Breast epithelium (tissue), 4 donors: Measurements from ENCODE around the gene URB1. TPM values are rescaled to one million over a fixed set of nuclear protein-coding genes. Genes with fewer than 3 reads are reported as not detected.

Experiments used
- DNase-seq, 2 donors: peaks; one replicate each; pipeline ENCODE4 v3.0.0-alpha.2; 2019; ENCODE audit warnings: low spot score in 2 of 2
- H3K27ac ChIP-seq, 2 donors: fragments of 200-600 bp; sonication (generic) in 1 of 2; one replicate each; pipeline ENCODE4 v1.5.1; 2016 to 2019; ENCODE audit warnings: mild to moderate bottlenecking in 1 of 2
- H3K27me3 ChIP-seq, 2 donors: fragments of 200-600 bp; sonication (generic) in 1 of 2; one replicate each; pipeline versions ENCODE4 v1.5.1 to v1.6.0; 2017 to 2019; ENCODE audit warnings: control low read depth in 1 of 2, mild to moderate bottlenecking in 1 of 2
- H3K36me3 ChIP-seq: fragments of 200-600 bp; one replicate; pipeline ENCODE4 v1.5.1; 2019
- H3K4me1 ChIP-seq, 2 donors: fragments of 200-600 bp; sonication (generic); one replicate each; pipeline ENCODE4 v1.5.1; 2016 to 2019; ENCODE audit warnings: control low read depth in 1 of 2
- H3K4me3 ChIP-seq, 3 donors: fragments of 200-600 bp; sonication (generic); 1 replicate in 2 of 3; 2 replicates in 1 of 3; pipeline ENCODE4 v1.5.1; 2016 to 2019; ENCODE audit warnings: mild to moderate bottlenecking in 3 of 3, moderate library complexity in 2 of 3
- H3K9me3 ChIP-seq, 2 donors: fragments of 200-600 bp; sonication (generic) in 1 of 2; one replicate each; pipeline ENCODE4 v1.5.1; 2016 to 2019; ENCODE audit warnings: control low read depth in 1 of 2
- POLR2A ChIP-seq: fragments of 450-650 bp; IDR thresholded peaks from one replicate; pipeline ENCODE4 v1.6.1; 2016; ENCODE audit warnings: antibody characterized with exemption, mild to moderate bottlenecking, moderate library complexity
- POLR2AphosphoS5 ChIP-seq, 3 donors: sonication (generic); formaldehyde crosslinking; IDR thresholded peaks; one replicate each; pipeline ENCODE4 v1.6.1; 2017; ENCODE audit warnings: antibody characterized with exemption in 3 of 3
- intact Hi-C: fragments of 100-400 bp; cut with DNase I; formaldehyde crosslinking; loops from one replicate; pipeline ENCODE4 v1.15.1; 2023; ENCODE audit warnings: low total_unique reads
- total RNA-seq, 3 donors: library from RNA; depleted of rRNA; stranded (reverse); fragments of >200 nt; gene quantifications; one replicate each; pipeline ENCODE4 v1.1.0, GENCODE V29; 2016
- TF ChIP-seq, protein P1 (sequence below), 3 donors: fragments of 450-650 bp; IDR thresholded peaks; one replicate each; pipeline ENCODE4 v1.5.1; 2016 to 2017; ENCODE audit warnings: antibody characterized with exemption in 3 of 3, mild to moderate bottlenecking in 3 of 3, moderate library complexity in 3 of 3

URB1 gene
- total RNA-seq, 3 donors from 2014 or later = 12.8 to 22.2 (median 20.6) TPM

DNA sequence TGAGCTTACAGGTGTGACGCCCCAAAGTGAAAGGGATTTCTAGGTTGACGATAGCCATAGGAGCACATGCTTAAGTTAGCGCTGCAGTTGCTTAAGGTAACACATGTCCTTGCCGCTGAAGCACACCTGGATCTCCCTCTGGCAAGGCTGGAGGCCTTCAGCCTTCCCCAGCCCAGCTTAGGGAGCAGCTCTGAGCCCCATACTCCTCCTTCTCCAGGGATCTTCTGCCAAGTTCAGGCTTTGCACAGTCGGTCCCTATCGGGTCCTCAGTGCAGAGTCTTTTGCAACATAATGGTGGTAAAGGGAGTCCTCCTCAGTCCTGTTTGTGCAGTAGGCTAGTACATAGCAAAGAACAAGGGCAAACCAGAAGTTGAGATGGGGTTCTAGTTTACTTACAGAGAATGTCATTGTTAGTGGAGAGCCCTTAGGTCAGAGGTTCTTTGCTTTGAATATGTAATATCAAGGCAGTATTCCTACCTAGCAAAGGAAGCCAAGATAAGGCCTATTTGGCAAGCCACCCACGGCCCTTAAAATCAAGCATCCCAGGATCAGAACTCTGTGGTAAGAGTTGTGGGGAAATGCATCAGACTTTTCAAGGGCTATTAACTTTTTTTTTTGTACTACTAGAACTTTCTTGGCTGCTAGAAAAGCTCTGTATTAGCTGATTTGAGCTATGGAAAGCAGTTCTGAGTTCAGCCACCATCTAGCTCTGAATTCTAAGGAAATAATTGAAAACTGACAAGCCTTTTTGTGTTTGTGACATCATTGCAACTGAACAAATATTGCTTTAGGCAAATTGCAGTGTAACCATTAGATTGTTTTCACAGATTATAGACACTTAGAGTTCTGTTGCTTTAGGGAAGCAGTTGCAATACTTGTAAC is 21.1 kb upstream of the URB1 start:
- Histone ChIP-seq H3K27ac (peak overlapping the region; percentile 99), H3K27me3 (no peaks in the 10 kb centered on the region), H3K4me1 (peaks cover 6 to 25% of the 10 kb centered on the region in 2 donors), H3K9me3 (no peaks in the 10 kb centered on the region), H3K4me3 (peak overlapping the region; percentile 71 to 94 (median 82)), H3K36me3 (no peaks in the 10 kb centered on the region)
- intact Hi-C loops = no loop called here
- DNase-seq = no peak
- TF ChIP-seq, protein P1, sequence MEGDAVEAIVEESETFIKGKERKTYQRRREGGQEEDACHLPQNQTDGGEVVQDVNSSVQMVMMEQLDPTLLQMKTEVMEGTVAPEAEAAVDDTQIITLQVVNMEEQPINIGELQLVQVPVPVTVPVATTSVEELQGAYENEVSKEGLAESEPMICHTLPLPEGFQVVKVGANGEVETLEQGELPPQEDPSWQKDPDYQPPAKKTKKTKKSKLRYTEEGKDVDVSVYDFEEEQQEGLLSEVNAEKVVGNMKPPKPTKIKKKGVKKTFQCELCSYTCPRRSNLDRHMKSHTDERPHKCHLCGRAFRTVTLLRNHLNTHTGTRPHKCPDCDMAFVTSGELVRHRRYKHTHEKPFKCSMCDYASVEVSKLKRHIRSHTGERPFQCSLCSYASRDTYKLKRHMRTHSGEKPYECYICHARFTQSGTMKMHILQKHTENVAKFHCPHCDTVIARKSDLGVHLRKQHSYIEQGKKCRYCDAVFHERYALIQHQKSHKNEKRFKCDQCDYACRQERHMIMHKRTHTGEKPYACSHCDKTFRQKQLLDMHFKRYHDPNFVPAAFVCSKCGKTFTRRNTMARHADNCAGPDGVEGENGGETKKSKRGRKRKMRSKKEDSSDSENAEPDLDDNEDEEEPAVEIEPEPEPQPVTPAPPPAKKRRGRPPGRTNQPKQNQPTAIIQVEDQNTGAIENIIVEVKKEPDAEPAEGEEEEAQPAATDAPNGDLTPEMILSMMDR (IDR thresholded peaks at IDR 0.05) = no peak
- no peak for TF ChIP-seq POLR2AphosphoS5 (IDR thresholded peaks at IDR 0.05)
- TF ChIP-seq POLR2A = no peak

DNA sequence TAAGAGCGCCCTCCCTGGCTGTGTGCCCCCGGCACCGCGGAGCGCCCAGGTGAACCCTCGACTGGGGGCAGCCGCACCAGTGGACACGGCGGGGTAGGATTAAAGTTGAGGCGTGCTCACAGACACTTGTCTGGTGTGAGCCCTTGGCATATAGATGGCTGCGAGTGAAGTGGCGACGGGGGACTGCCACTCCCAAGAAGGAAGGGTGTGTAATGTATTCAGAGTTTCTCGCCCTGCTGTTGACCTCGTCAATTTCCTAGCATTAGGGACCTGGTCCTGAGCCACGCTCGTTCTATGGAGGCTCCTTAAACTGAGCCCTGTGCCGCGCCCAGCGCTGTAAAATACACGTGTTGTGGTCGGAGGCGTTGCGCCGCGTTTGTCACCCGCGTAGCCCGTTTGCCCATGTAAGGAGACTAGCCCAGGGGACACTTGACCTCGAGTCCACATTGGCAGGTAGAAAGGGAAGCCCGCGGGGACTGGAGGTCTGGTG is 20.2 kb upstream of the URB1 start:
- intact Hi-C loops = no loop called here
- Histone ChIP-seq H3K27ac (peak overlapping the region; percentile 99), H3K9me3 (no peaks in the 10 kb centered on the region), H3K36me3 (no peaks in the 10 kb centered on the region), H3K4me1 (peaks cover 6 to 25% of the 10 kb centered on the region in 2 donors), H3K4me3 (peak overlapping the region; percentile 71 to 94 (median 82)), H3K27me3 (no peaks in the 10 kb centered on the region)
- DNase-seq = peak; percentile 62 to 71
- TF ChIP-seq POLR2AphosphoS5 (IDR thresholded peaks at IDR 0.05) = peak; percentile 19 to 49 (median 42)
- no peak for TF ChIP-seq POLR2A
- TF ChIP-seq, protein P1 (IDR thresholded peaks at IDR 0.05) = no peak

DNA sequence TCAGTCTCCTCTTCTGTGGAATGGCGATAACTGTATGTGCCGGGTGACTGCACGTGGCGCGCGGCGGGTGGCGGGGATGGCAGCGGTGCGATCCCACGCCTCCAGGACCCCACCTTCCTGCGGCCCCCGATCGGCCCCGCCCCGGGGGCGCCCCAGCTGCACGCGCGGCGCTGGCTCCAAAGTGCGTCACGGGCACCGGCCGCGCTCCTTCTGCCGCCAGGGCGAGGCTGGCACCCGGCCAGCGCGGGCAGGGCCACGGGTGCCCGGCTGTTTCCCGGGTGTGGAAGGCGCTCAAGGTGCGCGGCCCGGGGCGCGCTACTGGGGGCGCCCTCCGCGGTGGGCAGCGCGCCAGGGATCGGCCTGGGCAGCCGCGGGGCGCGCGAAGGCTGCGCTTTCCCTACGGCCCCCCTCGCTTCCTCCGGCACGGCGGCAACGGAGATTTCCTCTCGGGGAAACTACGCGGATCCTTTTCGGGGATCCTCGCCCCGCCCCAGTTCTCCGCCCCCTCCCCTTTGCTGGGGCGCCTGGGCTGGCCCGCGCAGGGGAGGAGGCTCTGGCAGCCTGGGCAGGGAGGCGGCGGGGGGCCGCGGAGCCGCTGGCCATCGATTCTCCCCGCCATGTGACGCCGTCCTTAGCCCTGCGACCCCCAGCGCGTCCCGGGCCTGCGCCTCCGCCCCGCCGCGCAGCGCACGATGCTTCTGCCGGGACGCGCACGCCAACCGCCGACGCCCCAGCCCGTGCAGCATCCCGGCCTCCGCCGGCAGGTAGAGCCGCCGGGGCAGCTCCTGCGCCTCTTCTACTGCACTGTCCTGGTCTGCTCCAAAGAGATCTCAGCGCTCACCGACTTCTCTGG is 19.6 kb upstream of the URB1 start, which contains the start of gene EVA1C:
Gene EVA1C (plus strand): TSS at position 545 of the 853 bp plus-strand sequence. CDS start 148 bp downstream, at position 693.
- no peaks in the 10 kb centered on the region for H3K36me3 ChIP-seq
- peaks cover 6 to 25% of the 10 kb centered on the region in 2 donors for H3K4me1 ChIP-seq
- H3K9me3 ChIP-seq = no peaks in the 10 kb centered on the region
- intact Hi-C loops = no loop called here
- TF ChIP-seq, protein P1 (IDR thresholded peaks at IDR 0.05) = peak in 2 of 3 donors; percentile 2 to 34
- TF ChIP-seq POLR2A (no peak), POLR2AphosphoS5 (IDR thresholded peaks at IDR 0.05) (peak in 1 of 3 donors; percentile 44)
- H3K27me3 ChIP-seq = no peaks in the 10 kb centered on the region
- DNase-seq = peak; percentile 53 to 69
- peak within 1 kb of the TSS; percentile 99 for H3K27ac ChIP-seq
- H3K4me3 ChIP-seq = peak within 1 kb of the TSS; percentile 71 to 94 (median 82)

DNA sequence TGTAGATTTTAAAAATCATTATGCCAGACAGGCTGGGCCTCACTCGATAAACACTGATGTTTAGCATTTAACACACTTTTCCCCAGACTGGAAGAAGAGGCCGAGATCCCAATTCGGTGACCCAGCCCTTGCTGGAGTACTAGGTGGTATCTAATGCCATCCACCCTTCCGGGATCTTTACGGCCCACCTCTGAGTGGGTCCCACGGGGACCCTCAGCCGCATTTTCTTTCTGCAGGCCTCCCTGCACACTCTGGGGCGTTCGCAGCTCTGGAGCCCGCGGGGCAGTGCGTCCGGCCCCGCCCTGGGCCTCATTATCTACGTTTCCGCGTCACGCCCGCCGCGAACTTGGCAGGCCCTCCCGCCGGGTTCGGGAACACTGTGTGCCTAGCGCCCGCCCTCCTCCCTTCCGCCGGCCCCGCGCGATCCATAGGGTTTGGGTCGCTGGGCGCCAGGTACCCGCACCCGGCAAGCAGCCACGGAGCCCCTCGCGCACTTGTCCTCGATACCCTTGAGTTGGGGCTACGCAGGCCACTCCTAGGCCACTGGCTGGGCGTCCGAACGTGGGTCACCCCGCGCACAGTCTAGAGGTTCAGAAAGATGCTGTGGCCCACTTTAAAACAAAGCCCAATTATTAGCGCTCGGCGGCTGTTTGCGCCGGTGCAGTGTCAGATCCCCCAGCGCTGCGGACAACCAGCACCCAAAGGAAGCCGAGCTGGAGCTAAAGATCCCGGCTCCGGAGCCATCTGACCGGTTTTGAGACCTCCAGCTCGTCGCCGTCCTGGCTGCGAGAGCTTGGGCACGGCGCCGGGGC is 18.7 kb upstream of the URB1 start:
- no peaks in the 10 kb centered on the region for H3K9me3 ChIP-seq
- peak overlapping the region; percentile 71 to 94 (median 82) for H3K4me3 ChIP-seq
- peak; percentile 85 to 88 for DNase-seq
- intact Hi-C loops = no loop called here
- H3K27ac ChIP-seq = peak overlapping the region; percentile 99
- H3K27me3 ChIP-seq = no peaks in the 10 kb centered on the region
- H3K36me3 ChIP-seq = no peaks in the 10 kb centered on the region
- TF ChIP-seq POLR2AphosphoS5 (IDR thresholded peaks at IDR 0.05) = peak; percentile 89 to 95 (median 90)
- TF ChIP-seq POLR2A = peak; percentile 58
- TF ChIP-seq, protein P1 (IDR thresholded peaks at IDR 0.05) = peak in 1 of 3 donors; percentile 10
- peaks cover 6 to 25% of the 10 kb centered on the region in 2 donors for H3K4me1 ChIP-seq
